Measurements from ENCODE around the gene PRMT3. TPM values are rescaled to one million over a fixed set of nuclear protein-coding genes. Genes with fewer than 3 reads are reported as not detected.

The PRMT3 gene
- total RNA-seq, 1 experiment from 2014 or later: 24.0 TPM

DNA sequence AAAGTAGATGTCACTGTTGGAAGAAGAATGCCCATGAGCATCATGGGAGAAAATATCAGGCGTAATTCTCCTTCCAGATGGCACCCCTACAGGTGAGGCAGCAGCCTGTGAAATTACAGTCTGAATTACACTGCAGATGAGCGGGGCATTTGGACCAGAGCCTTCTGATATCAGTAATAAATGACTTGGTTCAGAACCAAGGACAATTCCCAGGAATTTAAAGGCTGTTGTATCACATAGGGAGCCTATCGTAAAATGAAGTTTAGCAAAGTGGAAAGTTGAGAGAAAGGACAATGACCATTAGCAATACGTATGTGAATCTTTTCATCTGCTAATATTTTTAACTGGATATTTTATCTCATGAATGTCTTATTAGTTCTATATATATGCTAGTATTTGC, 61.3 kb downstream of the PRMT3 start:
- intact Hi-C loops (cut with micrococcal nuclease; ENCODE audit: unreplicated experiment): no loop called here

GRCh38 chr11:20450829-20451228, 63.3 kb downstream of the PRMT3 start:
- H3K9me3 Mint-ChIP-seq (ENCODE audit: low read depth, unreplicated experiment): no peaks in the 10 kb centered on the region
- TF ChIP-seq, protein P1, sequence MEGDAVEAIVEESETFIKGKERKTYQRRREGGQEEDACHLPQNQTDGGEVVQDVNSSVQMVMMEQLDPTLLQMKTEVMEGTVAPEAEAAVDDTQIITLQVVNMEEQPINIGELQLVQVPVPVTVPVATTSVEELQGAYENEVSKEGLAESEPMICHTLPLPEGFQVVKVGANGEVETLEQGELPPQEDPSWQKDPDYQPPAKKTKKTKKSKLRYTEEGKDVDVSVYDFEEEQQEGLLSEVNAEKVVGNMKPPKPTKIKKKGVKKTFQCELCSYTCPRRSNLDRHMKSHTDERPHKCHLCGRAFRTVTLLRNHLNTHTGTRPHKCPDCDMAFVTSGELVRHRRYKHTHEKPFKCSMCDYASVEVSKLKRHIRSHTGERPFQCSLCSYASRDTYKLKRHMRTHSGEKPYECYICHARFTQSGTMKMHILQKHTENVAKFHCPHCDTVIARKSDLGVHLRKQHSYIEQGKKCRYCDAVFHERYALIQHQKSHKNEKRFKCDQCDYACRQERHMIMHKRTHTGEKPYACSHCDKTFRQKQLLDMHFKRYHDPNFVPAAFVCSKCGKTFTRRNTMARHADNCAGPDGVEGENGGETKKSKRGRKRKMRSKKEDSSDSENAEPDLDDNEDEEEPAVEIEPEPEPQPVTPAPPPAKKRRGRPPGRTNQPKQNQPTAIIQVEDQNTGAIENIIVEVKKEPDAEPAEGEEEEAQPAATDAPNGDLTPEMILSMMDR (IDR thresholded peaks at IDR 0.05; ENCODE audit: unreplicated experiment): no peak
- CTCF ChIA-PET: no interaction called here
- no peaks in the 10 kb centered on the region for H3K4me1 Mint-ChIP-seq (ENCODE audit: low read depth, unreplicated experiment)
- H3K27me3 Mint-ChIP-seq (ENCODE audit: unreplicated experiment): no peaks in the 10 kb centered on the region
- no peak overlapping the region for H3K27ac Mint-ChIP-seq (ENCODE audit: unreplicated experiment)
- no peak overlapping the region for H3K4me3 Mint-ChIP-seq (ENCODE audit: low read depth, unreplicated experiment)
- no peaks in the 10 kb centered on the region for H3K36me3 Mint-ChIP-seq (ENCODE audit: insufficient read depth, unreplicated experiment)
- intact Hi-C loops (cut with micrococcal nuclease; ENCODE audit: unreplicated experiment): no loop called here
- DNase-seq: no peak
- no TSS peak for BruUV-seq (replicated peaks)

More for the DNA sequence above, 61.3 kb downstream of the PRMT3 start:
- Mint-ChIP-seq H3K27ac (ENCODE audit: unreplicated experiment) (no peak overlapping the region), H3K27me3 (ENCODE audit: unreplicated experiment) (no peaks in the 10 kb centered on the region), H3K4me3 (ENCODE audit: low read depth, unreplicated experiment) (no peak overlapping the region), H3K9me3 (ENCODE audit: low read depth, unreplicated experiment) (no peaks in the 10 kb centered on the region), H3K36me3 (ENCODE audit: insufficient read depth, unreplicated experiment) (no peaks in the 10 kb centered on the region), H3K4me1 (ENCODE audit: low read depth, unreplicated experiment) (no peaks in the 10 kb centered on the region)
- no peak for DNase-seq
- TF ChIP-seq, protein P1 (IDR thresholded peaks at IDR 0.05; ENCODE audit: unreplicated experiment): no peak
- CTCF ChIA-PET: no interaction called here
- no TSS peak for BruUV-seq (replicated peaks)

DNA sequence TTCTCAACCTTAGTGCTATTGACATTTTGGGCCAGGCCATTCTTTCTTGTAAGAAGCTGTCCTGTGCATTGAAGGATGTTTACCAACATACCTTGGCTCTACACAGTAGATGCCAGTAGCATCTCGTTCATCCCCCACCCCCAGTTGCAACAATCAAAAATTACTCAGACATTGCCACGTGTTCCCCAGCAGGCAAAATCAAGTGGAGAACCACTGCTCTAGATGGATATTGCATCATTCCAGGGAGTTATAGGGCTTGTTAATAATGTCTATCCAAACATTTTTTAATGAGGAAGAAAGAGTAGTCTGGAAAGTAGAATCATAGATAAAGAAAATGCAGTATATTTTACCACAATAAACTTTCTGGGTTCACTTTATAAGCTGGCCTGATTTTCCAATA, 64.1 kb downstream of the PRMT3 start:
- intact Hi-C loops (cut with micrococcal nuclease; ENCODE audit: unreplicated experiment): no loop called here
- CTCF ChIA-PET: no interaction called here
- H3K4me1 Mint-ChIP-seq (ENCODE audit: low read depth, unreplicated experiment): no peaks in the 10 kb centered on the region
- H3K27me3 Mint-ChIP-seq (ENCODE audit: unreplicated experiment): no peaks in the 10 kb centered on the region
- DNase-seq: no peak
- H3K36me3 Mint-ChIP-seq (ENCODE audit: insufficient read depth, unreplicated experiment): no peaks in the 10 kb centered on the region
- TF ChIP-seq, protein P1 (IDR thresholded peaks at IDR 0.05; ENCODE audit: unreplicated experiment): no peak
- H3K27ac Mint-ChIP-seq (ENCODE audit: unreplicated experiment): no peak overlapping the region
- no TSS peak for BruUV-seq (replicated peaks)
- H3K4me3 Mint-ChIP-seq (ENCODE audit: low read depth, unreplicated experiment): no peak overlapping the region
- H3K9me3 Mint-ChIP-seq (ENCODE audit: low read depth, unreplicated experiment): no peaks in the 10 kb centered on the region

DNA sequence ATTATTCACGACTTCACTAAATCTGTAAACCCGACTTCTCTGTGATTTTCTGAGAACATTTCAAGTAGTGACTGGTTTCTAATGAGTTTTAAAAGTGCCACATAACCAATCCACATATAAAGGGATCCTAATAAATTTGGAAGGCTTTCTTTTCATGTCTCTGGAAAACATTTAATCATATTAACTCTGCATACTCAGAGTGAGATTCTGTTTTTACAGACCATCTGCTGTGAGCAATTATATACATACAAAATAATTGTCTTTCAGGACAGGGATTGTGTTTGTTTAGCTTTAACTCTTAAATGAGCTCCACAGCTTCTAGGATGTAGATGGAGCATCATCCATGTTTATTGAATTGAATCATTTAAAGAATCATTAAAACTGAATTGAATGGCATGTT, 65.1 kb downstream of the PRMT3 start:
- DNase-seq: no peak
- BruUV-seq (replicated peaks): no TSS peak

More for the DNA sequence above, 65.1 kb downstream of the PRMT3 start:
- Mint-ChIP-seq H3K4me1 (ENCODE audit: low read depth, unreplicated experiment) (no peaks in the 10 kb centered on the region), H3K36me3 (ENCODE audit: insufficient read depth, unreplicated experiment) (peaks cover 5% of the 10 kb centered on the region), H3K27ac (ENCODE audit: unreplicated experiment) (no peak overlapping the region), H3K4me3 (ENCODE audit: low read depth, unreplicated experiment) (no peak overlapping the region), H3K9me3 (ENCODE audit: low read depth, unreplicated experiment) (no peaks in the 10 kb centered on the region), H3K27me3 (ENCODE audit: unreplicated experiment) (no peaks in the 10 kb centered on the region)
- TF ChIP-seq, protein P1 (IDR thresholded peaks at IDR 0.05; ENCODE audit: unreplicated experiment): no peak
- intact Hi-C loops (cut with micrococcal nuclease; ENCODE audit: unreplicated experiment): no loop called here
- CTCF ChIA-PET: no interaction called here
